Neural crest cell (in vitro differentiated cells): Measurements from ENCODE around the gene DHX29. TPM values are rescaled to one million over a fixed set of nuclear protein-coding genes. Genes with fewer than 3 reads are reported as not detected.

Experiments
- DNase-seq: peaks from one replicate; pipeline ENCODE4 v3.0.0; 2021; ENCODE audit warnings: low read depth, mixed read lengths, low spot score
- H3K27ac Mint-ChIP-seq: one replicate; pipeline ENCODE4 v1.8.0; 2021; ENCODE audit warnings: mild to moderate bottlenecking, mixed read lengths; ENCODE audit not compliant: unreplicated experiment
- H3K27me3 Mint-ChIP-seq: 2 replicates; pipeline ENCODE4 v1.8.0; 2021; ENCODE audit warnings: low read depth, mild to moderate bottlenecking, mixed read lengths
- H3K36me3 Mint-ChIP-seq: 2 replicates; pipeline ENCODE4 v1.8.0; 2021; ENCODE audit warnings: low read depth, mild to moderate bottlenecking, mixed read lengths
- H3K4me1 Mint-ChIP-seq: 2 replicates; pipeline ENCODE4 v1.8.0; 2021; ENCODE audit warnings: mixed read lengths
- H3K4me3 Mint-ChIP-seq: one replicate; pipeline ENCODE4 v1.8.0; 2021; ENCODE audit warnings: mild to moderate bottlenecking, mixed read lengths
- H3K9me3 Mint-ChIP-seq: 2 replicates; pipeline ENCODE4 v1.8.0; 2021; ENCODE audit warnings: mixed read lengths
- total RNA-seq: library from RNA; stranded (reverse); gene quantifications from 2 replicates; pipeline ENCODE4 v1.2.1, GENCODE V29; 2021
- TF ChIP-seq, protein P1 (sequence below): fragments of 200-600 bp; sonication (generic); conservative IDR thresholded peaks from 2 replicates; pipeline ENCODE4 v1.5.0; 2021; ENCODE audit warnings: antibody characterized with exemption, mild to moderate bottlenecking

Gene DHX29
- total RNA-seq, 1 donor from 2014 or later, result 29.6 TPM

DNA sequence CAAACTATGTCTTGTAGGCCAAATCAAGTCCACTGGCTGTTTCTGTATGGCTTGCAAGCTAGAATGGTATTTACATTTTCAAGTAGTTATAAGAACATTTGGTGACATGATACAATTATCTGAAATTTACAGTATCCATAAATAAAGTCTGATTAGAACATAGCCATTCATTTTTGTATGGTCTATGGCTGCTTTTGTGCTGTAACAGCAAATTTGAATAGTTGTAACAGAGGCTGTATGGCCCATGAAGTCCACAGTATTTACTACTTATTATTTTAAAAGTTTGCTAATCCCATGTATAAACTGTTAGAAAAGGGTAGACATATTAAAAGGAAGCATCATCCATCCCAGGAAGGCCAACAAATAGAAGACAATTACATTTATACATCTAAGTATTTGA is 17.7 kb downstream of the DHX29 start:
- Mint-ChIP-seq H3K4me3 (no peak overlapping the region), H3K27ac (no peak overlapping the region), H3K36me3 (peaks cover 24% of the 10 kb centered on the region), H3K27me3 (no peaks in the 10 kb centered on the region), H3K4me1 (no peaks in the 10 kb centered on the region), H3K9me3 (no peaks in the 10 kb centered on the region)
- DNase-seq, result no peak
- TF ChIP-seq, protein P1, sequence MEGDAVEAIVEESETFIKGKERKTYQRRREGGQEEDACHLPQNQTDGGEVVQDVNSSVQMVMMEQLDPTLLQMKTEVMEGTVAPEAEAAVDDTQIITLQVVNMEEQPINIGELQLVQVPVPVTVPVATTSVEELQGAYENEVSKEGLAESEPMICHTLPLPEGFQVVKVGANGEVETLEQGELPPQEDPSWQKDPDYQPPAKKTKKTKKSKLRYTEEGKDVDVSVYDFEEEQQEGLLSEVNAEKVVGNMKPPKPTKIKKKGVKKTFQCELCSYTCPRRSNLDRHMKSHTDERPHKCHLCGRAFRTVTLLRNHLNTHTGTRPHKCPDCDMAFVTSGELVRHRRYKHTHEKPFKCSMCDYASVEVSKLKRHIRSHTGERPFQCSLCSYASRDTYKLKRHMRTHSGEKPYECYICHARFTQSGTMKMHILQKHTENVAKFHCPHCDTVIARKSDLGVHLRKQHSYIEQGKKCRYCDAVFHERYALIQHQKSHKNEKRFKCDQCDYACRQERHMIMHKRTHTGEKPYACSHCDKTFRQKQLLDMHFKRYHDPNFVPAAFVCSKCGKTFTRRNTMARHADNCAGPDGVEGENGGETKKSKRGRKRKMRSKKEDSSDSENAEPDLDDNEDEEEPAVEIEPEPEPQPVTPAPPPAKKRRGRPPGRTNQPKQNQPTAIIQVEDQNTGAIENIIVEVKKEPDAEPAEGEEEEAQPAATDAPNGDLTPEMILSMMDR, result no peak

DNA sequence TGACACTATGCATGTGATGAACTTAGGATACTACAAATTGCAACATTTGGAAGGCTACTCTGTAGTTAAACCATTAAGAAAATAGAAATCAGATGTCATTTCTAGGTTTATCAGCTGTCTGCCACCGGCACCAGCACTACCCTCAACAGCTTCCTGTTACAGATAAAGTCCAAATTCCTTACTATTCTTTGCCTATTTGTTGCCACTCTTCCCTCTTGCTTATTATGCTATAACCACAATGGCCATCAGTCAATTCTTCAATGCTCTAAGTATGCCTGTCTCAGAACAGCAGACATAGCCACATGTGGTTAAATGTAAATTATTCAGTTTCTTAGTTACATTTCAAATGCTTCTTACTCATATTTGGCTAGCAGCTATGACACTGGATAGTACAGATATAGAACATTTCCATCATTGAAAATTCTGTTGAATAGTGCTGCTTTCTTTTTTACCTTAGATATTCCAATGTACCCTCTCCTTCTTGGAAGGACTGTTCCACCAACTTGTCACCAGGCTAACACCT is 21.0 kb downstream of the DHX29 start:
- H3K36me3 Mint-ChIP-seq, result peaks cover 12% of the 10 kb centered on the region
- H3K27ac Mint-ChIP-seq, result no peak overlapping the region
- no peak for DNase-seq
- no peaks in the 10 kb centered on the region for H3K9me3 Mint-ChIP-seq
- H3K4me3 Mint-ChIP-seq, result no peak overlapping the region
- H3K27me3 Mint-ChIP-seq, result no peaks in the 10 kb centered on the region
- no peaks in the 10 kb centered on the region for H3K4me1 Mint-ChIP-seq
- TF ChIP-seq, protein P1, result no peak

DNA sequence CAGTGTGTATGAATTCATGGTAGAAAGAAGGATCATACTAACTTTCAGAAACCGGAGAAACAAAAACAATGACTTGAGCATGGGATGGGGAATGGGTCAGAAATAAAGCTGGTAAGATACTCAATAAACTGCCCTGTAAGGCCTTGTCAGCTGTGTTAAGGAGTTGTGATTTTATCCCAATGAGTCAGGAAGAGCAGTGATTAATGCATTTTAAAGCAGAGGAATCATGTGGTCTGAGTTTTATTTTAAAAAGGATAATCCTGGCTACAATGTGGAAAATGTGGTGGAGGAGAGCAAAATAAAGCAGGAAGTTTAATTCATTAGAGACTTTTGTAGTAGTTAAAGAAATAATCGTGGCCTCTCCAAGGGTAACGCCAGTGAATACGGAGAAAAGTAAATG is 28.7 kb downstream of the DHX29 start:
- DNase-seq, result no peak
- H3K4me1 Mint-ChIP-seq, result no peaks in the 10 kb centered on the region
- no peaks in the 10 kb centered on the region for H3K9me3 Mint-ChIP-seq
- TF ChIP-seq, protein P1, result no peak
- peaks cover 3% of the 10 kb centered on the region for H3K36me3 Mint-ChIP-seq
- H3K27me3 Mint-ChIP-seq, result no peaks in the 10 kb centered on the region
- no peak overlapping the region for H3K4me3 Mint-ChIP-seq
- no peak overlapping the region for H3K27ac Mint-ChIP-seq

DNA sequence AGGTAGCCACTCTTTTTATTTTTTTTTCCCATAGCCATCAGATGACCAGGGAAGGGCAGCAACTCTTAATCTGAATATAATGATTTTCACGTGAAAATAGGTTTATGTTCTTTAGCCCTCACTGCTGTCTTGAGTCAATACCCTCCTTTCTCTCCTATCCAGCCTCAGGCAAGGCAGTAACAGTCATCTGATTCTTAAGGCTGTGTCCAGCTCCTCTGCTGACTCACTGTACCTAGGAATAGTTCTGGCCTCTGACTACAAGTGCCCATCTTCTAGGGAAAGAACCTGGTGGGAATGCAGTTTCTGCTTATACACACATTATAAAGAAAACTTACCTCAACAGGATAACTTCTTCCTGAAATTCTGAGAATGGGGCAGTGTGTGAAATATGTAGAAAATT is 30.7 kb downstream of the DHX29 start:
- H3K27ac Mint-ChIP-seq, result no peak overlapping the region
- no peak overlapping the region for H3K4me3 Mint-ChIP-seq
- H3K36me3 Mint-ChIP-seq, result peaks cover 3% of the 10 kb centered on the region
- H3K9me3 Mint-ChIP-seq, result no peaks in the 10 kb centered on the region
- H3K4me1 Mint-ChIP-seq, result no peaks in the 10 kb centered on the region
- TF ChIP-seq, protein P1, result no peak
- no peak for DNase-seq
- no peaks in the 10 kb centered on the region for H3K27me3 Mint-ChIP-seq

DNA sequence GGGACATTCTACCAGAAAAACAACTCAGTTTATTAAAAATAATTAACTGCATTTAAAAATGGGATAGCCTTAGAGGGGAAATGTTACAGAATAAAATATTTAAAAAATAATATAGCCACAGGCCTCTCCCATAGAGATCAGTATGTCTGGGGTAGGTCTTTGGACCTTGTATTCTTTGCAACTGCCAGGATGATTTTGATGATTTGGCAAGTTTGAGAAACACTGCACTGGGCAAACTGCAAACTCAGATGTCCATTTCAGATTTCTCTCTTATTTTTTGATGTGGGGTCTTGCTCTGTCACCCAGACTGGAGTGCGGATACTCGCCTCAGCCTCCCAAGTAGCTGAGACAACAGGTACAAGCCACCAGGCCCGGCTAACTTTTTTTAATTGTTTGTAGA is 49.2 kb downstream of the DHX29 start:
- DNase-seq, result no peak
- TF ChIP-seq, protein P1, result no peak
- Mint-ChIP-seq H3K4me3 (no peak overlapping the region), H3K4me1 (peaks cover 5% of the 10 kb centered on the region), H3K36me3 (peaks cover 6% of the 10 kb centered on the region), H3K9me3 (no peaks in the 10 kb centered on the region), H3K27me3 (no peaks in the 10 kb centered on the region), H3K27ac (no peak overlapping the region)

DNA sequence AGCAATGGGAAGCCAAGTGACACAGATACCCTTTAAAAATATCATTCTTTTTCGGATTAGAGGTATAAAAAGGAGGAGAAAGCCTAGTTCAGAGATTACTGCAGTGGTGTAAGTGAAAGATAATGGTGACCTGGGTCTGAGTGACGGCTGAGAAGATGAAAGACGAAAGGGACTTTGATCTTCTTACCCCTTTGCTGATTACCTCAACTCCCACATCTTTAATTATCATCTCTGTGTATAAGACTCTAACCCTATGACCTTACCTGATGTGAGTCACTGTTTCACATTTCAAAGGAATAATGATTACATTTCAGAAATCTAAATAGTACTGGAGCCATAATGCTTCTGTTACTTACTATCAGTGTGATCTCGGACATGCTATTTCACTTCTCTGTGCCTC is 52.7 kb downstream of the DHX29 start:
- Mint-ChIP-seq H3K4me1 (peaks cover 5% of the 10 kb centered on the region), H3K27me3 (no peaks in the 10 kb centered on the region)

More for the DNA sequence above, 52.7 kb downstream of the DHX29 start:
- H3K9me3 Mint-ChIP-seq, result no peaks in the 10 kb centered on the region
- H3K4me3 Mint-ChIP-seq, result no peak overlapping the region
- peaks cover 6% of the 10 kb centered on the region for H3K36me3 Mint-ChIP-seq
- DNase-seq, result no peak
- no peak overlapping the region for H3K27ac Mint-ChIP-seq
- TF ChIP-seq, protein P1, result no peak
